Mesenchymal stem cell (in vitro differentiated cells and primary cell): ENCODE measurements around the gene SDCCAG8.

Experiments used
- DNase-seq: peaks from one replicate; pipeline ENCODE4 v3.0.0-alpha.2; 2013
- H2AFZ ChIP-seq: one replicate; pipeline ENCODE4 v1.6.1; 2013; ENCODE audit warnings: low read depth, mild to moderate bottlenecking, control low read depth, inconsistent platforms, low read length, moderate library complexity
- H2AK5ac ChIP-seq: 2 replicates; pipeline ENCODE4 v1.6.1; 2013; ENCODE audit warnings: low read length, moderate library complexity, mild to moderate bottlenecking, inconsistent platforms; ENCODE audit not compliant: severe bottlenecking
- H2BK120ac ChIP-seq: one replicate; pipeline ENCODE4 v1.6.1; 2013; ENCODE audit warnings: low read depth, mild to moderate bottlenecking, inconsistent platforms, low read length, moderate library complexity
- H2BK12ac ChIP-seq, 2 experiments: one replicate each; pipeline ENCODE4 v1.6.1; 2013; ENCODE audit warnings: inconsistent platforms in 2 of 2, low read length in 2 of 2, mild to moderate bottlenecking in 2 of 2, moderate library complexity in 2 of 2, control low read depth in 1 of 2
- H2BK15ac ChIP-seq: one replicate; pipeline ENCODE4 v1.6.1; 2013; ENCODE audit warnings: mild to moderate bottlenecking, low read depth, inconsistent platforms; ENCODE audit not compliant: poor library complexity, severe bottlenecking
- H2BK5ac ChIP-seq: 2 replicates; pipeline ENCODE4 v1.6.1; 2013; ENCODE audit warnings: low read depth, mild to moderate bottlenecking, low read length, control low read depth, inconsistent platforms; ENCODE audit not compliant: poor library complexity, severe bottlenecking
- H3K14ac ChIP-seq, 2 experiments: one replicate each; pipeline ENCODE4 v1.6.1; 2013; ENCODE audit warnings: inconsistent platforms in 2 of 2, low read length in 2 of 2, control low read depth in 1 of 2, mild to moderate bottlenecking in 1 of 2, moderate library complexity in 1 of 2
- H3K18ac ChIP-seq, 2 experiments: one replicate each; pipeline ENCODE4 v1.6.1; 2013; ENCODE audit warnings: inconsistent platforms in 2 of 2, low read length in 2 of 2, control low read depth in 1 of 2, low read depth in 1 of 2, mild to moderate bottlenecking in 1 of 2
- H3K23ac ChIP-seq, 2 experiments: one replicate each; pipeline ENCODE4 v1.6.1; 2013; ENCODE audit warnings: inconsistent platforms in 2 of 2, low read length in 2 of 2, mild to moderate bottlenecking in 2 of 2, moderate library complexity in 2 of 2, control low read depth in 1 of 2
- H3K27ac ChIP-seq: 2 replicates; pipeline ENCODE4 v1.5.1; 2013; ENCODE audit warnings: mild to moderate bottlenecking, moderate library complexity, low read length, control low read depth, inconsistent platforms; ENCODE audit not compliant: poor library complexity, severe bottlenecking
- H3K27me3 ChIP-seq, 2 experiments: 2 replicates each; pipeline versions ENCODE4 v1.6.1 to v1.7.0; 2013; ENCODE audit warnings: low read length in 2 of 2, mild to moderate bottlenecking in 2 of 2, moderate library complexity in 2 of 2, control low read depth in 1 of 2, inconsistent platforms in 1 of 2; ENCODE audit not compliant: control insufficient read depth in 1 of 2, insufficient read depth in 1 of 2
- H3K36me3 ChIP-seq, 2 experiments: 2 replicates each; pipeline versions ENCODE4 v1.6.1 to v1.7.0; 2013; ENCODE audit warnings: low read length in 2 of 2, control low read depth in 1 of 2, inconsistent platforms in 1 of 2, low read depth in 1 of 2, mild to moderate bottlenecking in 1 of 2; ENCODE audit not compliant: insufficient read depth in 2 of 2, control insufficient read depth in 1 of 2
- H3K4ac ChIP-seq, 2 experiments: one replicate each; pipeline ENCODE4 v1.6.1; 2013; ENCODE audit warnings: inconsistent platforms in 2 of 2, low read length in 2 of 2, mild to moderate bottlenecking in 2 of 2, moderate library complexity in 2 of 2, control low read depth in 1 of 2, low read depth in 1 of 2
- H3K4me1 ChIP-seq: 2 replicates; pipeline ENCODE4 v1.6.1; 2013; ENCODE audit warnings: low read depth, low read length, control low read depth; ENCODE audit not compliant: control insufficient read depth, insufficient read depth
- H3K4me2 ChIP-seq: 2 replicates; pipeline ENCODE4 v1.6.1; 2013; ENCODE audit warnings: low read length, mild to moderate bottlenecking, inconsistent platforms; ENCODE audit not compliant: poor library complexity, severe bottlenecking
- H3K4me3 ChIP-seq, 2 experiments: 2 replicates each; pipeline versions ENCODE4 v1.5.1 to v1.7.0; 2013; ENCODE audit warnings: low read length in 2 of 2, mild to moderate bottlenecking in 2 of 2, control low read depth in 1 of 2, low read depth in 1 of 2; ENCODE audit not compliant: insufficient read depth in 1 of 2
- H3K79me1 ChIP-seq: replicated peaks from 2 replicates; pipeline ENCODE4 v1.6.1; 2013; ENCODE audit warnings: mild to moderate bottlenecking, control low read depth, low read length, inconsistent platforms; ENCODE audit not compliant: poor library complexity, severe bottlenecking
- H3K9ac ChIP-seq: 2 replicates; pipeline ENCODE4 v1.7.0; 2013; ENCODE audit warnings: mild to moderate bottlenecking, low read length, moderate library complexity
- H3K9me3 ChIP-seq: 2 replicates; pipeline ENCODE4 v1.7.0; 2013; ENCODE audit warnings: mild to moderate bottlenecking, low read length; ENCODE audit not compliant: control insufficient read depth
- H4K8ac ChIP-seq: one replicate; pipeline ENCODE4 v1.6.1; 2013; ENCODE audit warnings: inconsistent platforms, mild to moderate bottlenecking, low read length, moderate library complexity
- H4K91ac ChIP-seq: one replicate; pipeline ENCODE4 v1.6.1; 2013; ENCODE audit warnings: mild to moderate bottlenecking, low read length, inconsistent platforms
- WGBS: methylation state at CpG from one replicate; pipeline ENCODE4 v1.1.7; 2013; ENCODE audit warnings: mixed read lengths; 5-methylcytosine and 5-hydroxymethylcytosine counted together

The SDCCAG8 gene

GRCh38 chr1:243413431-243414151 lies 157.8 kb downstream of the SDCCAG8 start:
- Histone ChIP-seq H3K23ac (no peak overlapping the region), H3K14ac (no peak overlapping the region), H4K8ac (no peak overlapping the region), H3K9me3 (no peaks in the 10 kb centered on the region), H3K27ac (no peak overlapping the region), H3K36me3 (peaks cover 4 to 88% of the 10 kb centered on the region in 2 experiments), H3K4me2 (no peak overlapping the region), H4K91ac (no peak overlapping the region), H3K79me1 (peaks cover 8% of the 10 kb centered on the region), H2BK5ac (no peak overlapping the region), H2BK12ac (no peak overlapping the region), H3K4ac (no peak overlapping the region), H3K27me3 (no peaks in the 10 kb centered on the region), H3K9ac (no peak overlapping the region), H3K4me3 (no peak overlapping the region), H3K4me1 (peaks cover 4% of the 10 kb centered on the region), H2BK15ac (no peak overlapping the region), H2AK5ac (no peak overlapping the region), H2BK120ac (no peak overlapping the region), H3K18ac (no peak overlapping the region), H2AFZ (no peak overlapping the region)
- 75% methylated on average over 7 of the region's 8 CpGs for WGBS
- DNase-seq, result no peak

- Histone ChIP-seq H2BK12ac (no peak overlapping the region), H4K8ac (no peak overlapping the region), H3K36me3 (peaks cover 4 to 88% of the 10 kb centered on the region in 2 experiments), H3K4ac (no peak overlapping the region), H3K4me2 (no peak overlapping the region), H3K18ac (no peak overlapping the region), H3K4me1 (peaks cover 4% of the 10 kb centered on the region), H3K27me3 (no peaks in the 10 kb centered on the region), H2AFZ (no peak overlapping the region), H3K23ac (no peak overlapping the region), H3K9me3 (no peaks in the 10 kb centered on the region), H3K4me3 (no peak overlapping the region), H2BK5ac (no peak overlapping the region), H3K9ac (no peak overlapping the region), H3K14ac (no peak overlapping the region), H3K79me1 (peaks cover 8% of the 10 kb centered on the region), H3K27ac (no peak overlapping the region), H2BK120ac (no peak overlapping the region), H4K91ac (no peak overlapping the region), H2AK5ac (no peak overlapping the region), H2BK15ac (no peak overlapping the region)
- 97% methylated on average over 4 of the region's 6 CpGs for WGBS
- no peak for DNase-seq
Observed at GRCh38 chr1:243414152-243414494, 158.3 kb downstream of the SDCCAG8 start.

- no peak overlapping the region for H3K4me2 ChIP-seq
- H3K4me1 ChIP-seq, result peaks cover 4% of the 10 kb centered on the region
- no peak overlapping the region for H3K23ac ChIP-seq
- H2BK120ac ChIP-seq, result no peak overlapping the region
- no peaks in the 10 kb centered on the region for H3K9me3 ChIP-seq
- WGBS, result 90% methylated on average over 9 of the region's 9 CpGs
- no peak overlapping the region for H2BK5ac ChIP-seq
- no peak overlapping the region for H3K27ac ChIP-seq
- H3K14ac ChIP-seq, result no peak overlapping the region
- no peak overlapping the region for H2BK15ac ChIP-seq
- H3K4ac ChIP-seq, result peak overlapping the region in 1 of 2 experiments; percentile 51
- H2AK5ac ChIP-seq, result no peak overlapping the region
- no peak overlapping the region for H3K9ac ChIP-seq
- H3K4me3 ChIP-seq, result no peak overlapping the region
- no peak overlapping the region for H2AFZ ChIP-seq
- no peak overlapping the region for H4K8ac ChIP-seq
- H3K18ac ChIP-seq, result no peak overlapping the region
- peaks cover 4 to 83% of the 10 kb centered on the region in 2 experiments for H3K36me3 ChIP-seq
- peaks cover 6% of the 10 kb centered on the region for H3K79me1 ChIP-seq
- H2BK12ac ChIP-seq, result no peak overlapping the region
- H3K27me3 ChIP-seq, result no peaks in the 10 kb centered on the region
- H4K91ac ChIP-seq, result no peak overlapping the region
- DNase-seq, result no peak
Observed at GRCh38 chr1:243415663-243416408, 160.0 kb downstream of the SDCCAG8 start.

- Histone ChIP-seq H3K27ac (no peak overlapping the region), H3K4me2 (no peak overlapping the region), H3K4me3 (no peak overlapping the region), H3K79me1 (peaks cover 8% of the 10 kb centered on the region), H2AK5ac (no peak overlapping the region), H3K9me3 (no peaks in the 10 kb centered on the region), H3K36me3 (peaks cover 4 to 86% of the 10 kb centered on the region in 2 experiments), H4K91ac (no peak overlapping the region), H2BK120ac (no peak overlapping the region), H3K9ac (no peak overlapping the region), H3K4me1 (peaks cover 7% of the 10 kb centered on the region), H4K8ac (no peak overlapping the region), H3K18ac (no peak overlapping the region), H3K4ac (no peak overlapping the region), H2BK15ac (no peak overlapping the region), H2BK12ac (no peak overlapping the region), H2AFZ (no peak overlapping the region), H2BK5ac (no peak overlapping the region), H3K14ac (no peak overlapping the region), H3K23ac (no peak overlapping the region), H3K27me3 (no peaks in the 10 kb centered on the region)
- no peak for DNase-seq
Observed at GRCh38 chr1:243416495-243416894, 160.7 kb downstream of the SDCCAG8 start.
